GM12874 (cell line): ENCODE results near the gene EXOC1.

Experiments used
- CTCF ChIP-seq: IDR thresholded peaks from 2 replicates; pipeline ENCODE4 v1.5.1; 2011; ENCODE audit warnings: low read depth, mild to moderate bottlenecking, control low read depth, low read length, moderate library complexity; ENCODE audit not compliant: insufficient read depth

The EXOC1 gene

DNA sequence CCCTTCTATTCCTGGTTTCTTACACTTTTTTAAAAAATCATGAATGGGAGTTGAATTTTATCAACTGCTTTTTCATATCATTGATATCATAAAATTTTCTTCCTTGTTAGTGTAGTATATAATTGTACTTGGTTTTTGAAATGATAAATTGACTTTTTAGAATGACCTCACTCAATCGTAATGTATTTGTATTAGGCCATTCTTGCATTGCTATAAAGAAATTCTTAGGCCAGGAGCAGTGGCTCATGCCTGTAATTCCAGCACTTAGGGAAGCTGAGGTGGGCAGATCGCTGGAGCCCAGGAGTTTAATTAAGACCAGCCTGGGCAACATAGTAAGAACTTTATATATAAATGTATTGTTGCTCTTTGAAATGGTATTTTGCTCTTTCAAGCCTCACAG, 6.3 kb downstream of the EXOC1 start:
- TF ChIP-seq CTCF: no peak

DNA sequence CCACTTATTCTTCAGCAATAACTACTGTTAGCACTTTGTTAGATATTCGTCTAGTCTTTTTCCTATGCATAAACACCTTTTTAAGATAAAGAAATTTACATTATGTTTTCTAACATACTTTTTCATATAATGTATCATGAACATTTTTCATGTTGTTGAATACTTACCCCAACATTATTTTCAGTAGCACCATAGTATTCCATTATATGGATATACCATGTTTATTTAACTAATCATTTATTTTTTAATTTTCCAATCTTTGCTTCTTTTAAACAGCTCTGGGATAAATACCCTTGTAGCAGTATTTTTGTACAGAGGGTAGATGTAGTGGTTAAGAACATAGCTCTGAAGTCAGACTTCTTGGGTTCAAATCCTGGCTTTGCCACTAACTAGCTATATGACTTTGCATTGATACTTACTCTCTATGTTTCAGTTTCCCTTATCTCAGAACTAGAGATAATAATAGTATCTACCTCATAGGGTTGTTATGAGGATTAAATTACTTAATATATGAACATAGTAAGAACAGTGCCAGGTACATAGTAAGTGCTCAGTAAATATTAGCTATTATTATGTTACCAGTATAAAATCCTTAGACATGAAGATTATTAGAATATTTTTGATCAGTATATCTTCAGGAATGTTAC, 11.3 kb downstream of the EXOC1 start:
- no peak for TF ChIP-seq CTCF

- no peak for TF ChIP-seq CTCF
These were observed 11.9 kb downstream of the EXOC1 start for GRCh38 chr4:55865228-55865806.

DNA sequence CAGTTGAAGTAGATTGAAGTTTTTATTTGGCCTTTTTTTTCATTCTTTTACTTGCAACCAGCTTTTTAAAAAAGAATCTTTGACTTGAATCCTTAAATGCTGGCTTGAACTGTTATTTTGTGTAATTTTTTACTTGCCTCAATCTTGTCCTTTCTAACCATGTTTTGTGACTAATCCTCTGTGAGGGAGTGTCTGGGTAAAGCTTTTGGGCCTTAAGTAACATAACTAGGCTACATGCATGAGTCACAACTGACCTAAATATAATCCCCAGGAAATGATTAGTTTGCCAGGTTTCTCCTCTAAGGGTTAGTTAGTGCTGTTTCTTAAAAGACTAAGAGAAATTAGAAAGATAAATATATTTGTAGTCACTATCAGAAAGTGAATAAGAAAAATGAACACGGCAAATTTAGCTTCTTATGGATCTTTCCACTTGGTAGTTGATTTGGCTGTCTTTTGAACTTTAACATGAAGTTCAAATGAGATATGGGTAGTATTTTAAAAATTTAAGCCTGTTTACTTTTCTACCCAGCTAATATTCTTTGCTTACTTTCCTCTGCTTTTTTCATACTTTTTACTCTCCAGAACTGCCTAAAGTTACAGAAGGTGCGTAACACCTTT, 13.0 kb downstream of the EXOC1 start:
- no peak for TF ChIP-seq CTCF

DNA sequence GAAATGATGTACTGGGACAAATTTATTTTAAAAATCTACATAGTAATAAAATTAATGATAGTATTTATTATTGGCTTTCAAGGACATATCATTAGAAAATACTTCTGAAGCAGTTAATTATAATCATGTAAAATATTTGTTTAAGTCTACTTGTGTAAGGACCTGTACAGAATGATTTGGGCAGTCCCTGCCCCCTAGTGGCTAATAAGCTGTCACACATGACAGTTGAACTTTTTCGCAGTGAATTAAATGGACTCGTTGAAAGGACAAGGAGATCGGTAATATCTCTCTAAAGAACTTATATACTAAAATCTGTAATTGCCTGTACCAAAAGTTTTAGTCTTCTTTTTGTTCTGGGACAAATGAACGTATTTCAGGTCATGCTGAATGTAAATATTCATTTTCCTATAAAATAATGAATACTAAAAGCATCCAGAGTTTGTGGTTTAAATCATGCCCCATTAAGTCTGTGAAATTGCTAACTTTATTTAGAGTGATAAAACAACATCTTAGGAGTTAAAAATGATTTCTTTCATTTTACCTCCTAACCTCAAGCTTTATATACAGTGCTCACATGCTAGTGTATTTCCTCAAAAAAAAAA, 13.6 kb downstream of the EXOC1 start:
- peak; percentile 66 for TF ChIP-seq CTCF

GRCh38 chr4:55868581-55869090, 15.2 kb downstream of the EXOC1 start:
- no peak for TF ChIP-seq CTCF

GRCh38 chr4:55871299-55871800, 17.9 kb downstream of the EXOC1 start:
- TF ChIP-seq CTCF: no peak
